SK-N-SH (cell line): ENCODE measurements around the gene CREBRF. TPM values are rescaled to one million over a fixed set of nuclear protein-coding genes. Genes with fewer than 3 reads are reported as not detected.

Source experiments
- CTCF ChIA-PET: fragments of 300-600, 350-600 bp; formaldehyde crosslinking; extraction: SDS; loops from one replicate; lab custom pipeline; 2021; lab: Yijun Ruan, JAX
- POLR2A ChIA-PET: fragments of 350-600 bp; sonication (Branson Sonifier 250); formaldehyde crosslinking; extraction: SDS; loops from one replicate; lab custom pipeline; 2020; ENCODE audit warnings: antibody characterized with exemption, inconsistent platforms; lab: Yijun Ruan, JAX
- DNase-seq: peaks from one replicate; pipeline ENCODE4 v3.0.0; 2012
- H2AFZ ChIP-seq: fragments of 200-600 bp; sonication (generic); 2 replicates; pipeline ENCODE4 v1.8.1; 2016; ENCODE audit warnings: antibody characterized with exemption, mild to moderate bottlenecking, low read depth
- H3F3A ChIP-seq: fragments of 200-600 bp; sonication (generic); replicated peaks from 2 replicates; pipeline ENCODE3; 2016; ENCODE audit warnings: antibody characterized with exemption, mild to moderate bottlenecking; ENCODE audit not compliant: insufficient read depth
- H3K27ac ChIP-seq, 2 experiments: fragments of 200-500 bp in 1 of 2; fragments of 200-600 bp in 1 of 2; sonication (Bioruptor generic) in 1 of 2; sonication (generic), shearing (Covaris generic) in 1 of 2; 2 replicates each; pipeline versions ENCODE4 v1.5.1 to v1.6.1; 2014 to 2016; ENCODE audit warnings: low read depth in 2 of 2, inconsistent platforms in 1 of 2, low read length in 1 of 2, mild to moderate bottlenecking in 1 of 2, mixed read lengths in 1 of 2
- H3K27me3 ChIP-seq: fragments of 200-600 bp; sonication (generic), shearing (Covaris generic); 2 replicates; pipeline ENCODE4 v1.6.1; 2016; ENCODE audit warnings: mixed run types; ENCODE audit not compliant: insufficient read depth
- H3K36me3 ChIP-seq, 2 experiments: fragments of 200-500 bp in 1 of 2; fragments of 200-600 bp in 1 of 2; sonication (Bioruptor generic) in 1 of 2; sonication (generic) in 1 of 2; replicated peaks in 1 of 2; 2 replicates each; pipeline versions ENCODE3 to v1.5.1; 2014 to 2016; ENCODE audit warnings: low read length in 1 of 2, mild to moderate bottlenecking in 1 of 2; ENCODE audit not compliant: insufficient read depth in 2 of 2, control insufficient read depth in 1 of 2
- H3K4me1 ChIP-seq, 2 experiments: fragments of 200-500 bp in 1 of 2; fragments of 200-600 bp in 1 of 2; sonication (Bioruptor generic) in 1 of 2; sonication (generic), shearing (Covaris generic) in 1 of 2; 2 replicates each; pipeline versions ENCODE4 v1.5.1 to v1.6.1; 2014 to 2016; ENCODE audit warnings: low read depth in 1 of 2, low read length in 1 of 2, mixed run types in 1 of 2; ENCODE audit not compliant: insufficient read depth in 2 of 2, control insufficient read depth in 1 of 2
- H3K4me2 ChIP-seq: fragments of 200-600 bp; sonication (generic), shearing (Covaris generic); 2 replicates; pipeline ENCODE4 v1.6.1; 2017; ENCODE audit warnings: mixed run types
- H3K4me3 ChIP-seq, 2 experiments: fragments of 200-500 bp in 1 of 2; fragments of 200-600 bp in 1 of 2; sonication (Bioruptor generic) in 1 of 2; sonication (generic), shearing (Covaris generic) in 1 of 2; 2 replicates each; pipeline versions ENCODE4 v1.5.1 to v1.8.1; 2014 to 2016; ENCODE audit warnings: low read depth in 2 of 2, inconsistent platforms in 1 of 2, low read length in 1 of 2, mild to moderate bottlenecking in 1 of 2, mixed read lengths in 1 of 2, moderate library complexity in 1 of 2
- H3K79me2 ChIP-seq: fragments of 200-600 bp; sonication (generic); 2 replicates; pipeline ENCODE4 v1.8.1; 2017; ENCODE audit warnings: mild to moderate bottlenecking; ENCODE audit not compliant: insufficient read depth
- H3K9ac ChIP-seq: fragments of 200-600 bp; sonication (generic); 2 replicates; pipeline ENCODE4 v1.6.1; 2017; ENCODE audit warnings: mixed run types
- H3K9me2 ChIP-seq: fragments of 200-600 bp; sonication (generic); 2 replicates; pipeline ENCODE4 v1.6.1; 2017; ENCODE audit warnings: mixed run types
- H3K9me3 ChIP-seq: fragments of 200-600 bp; sonication (generic); 2 replicates; pipeline ENCODE4 v1.6.1; 2017; ENCODE audit warnings: mixed run types, mild to moderate bottlenecking, moderate library complexity
- H4K20me1 ChIP-seq: fragments of 200-600 bp; sonication (generic); 2 replicates; pipeline ENCODE4 v1.6.1; 2017; ENCODE audit warnings: mild to moderate bottlenecking, mixed run types; ENCODE audit not compliant: insufficient read depth
- CHD2 ChIP-seq: fragments of 150-350 bp; IDR thresholded peaks from 2 replicates; pipeline ENCODE4 v1.6.1; 2018; ENCODE audit warnings: low read length; ENCODE audit not compliant: partially characterized antibody
- ELF1 ChIP-seq: IDR thresholded peaks from 2 replicates; pipeline ENCODE4 v1.4.0; 2012
- EP300 ChIP-seq, 2 experiments: IDR thresholded peaks; 2 replicates each; pipeline versions ENCODE4 v1.4.0 to v1.6.1; 2012; ENCODE audit warnings: borderline replicate concordance in 1 of 2, low read depth in 1 of 2, low read length in 1 of 2
- FOSL2 ChIP-seq: IDR thresholded peaks from 2 replicates; pipeline ENCODE4 v1.4.0; 2012; ENCODE audit warnings: low read depth, mild to moderate bottlenecking, moderate library complexity, borderline replicate concordance
- FOXJ3 ChIP-seq: sonication (generic); formaldehyde crosslinking; IDR thresholded peaks from 2 replicates; pipeline ENCODE4 v1.5.1; 2020; ENCODE audit warnings: mild to moderate bottlenecking, missing genetic modification reagents
- GABPA ChIP-seq: IDR thresholded peaks from 2 replicates; pipeline ENCODE4 v1.4.0; 2012; ENCODE audit warnings: low read depth, mild to moderate bottlenecking
- JUND ChIP-seq: IDR thresholded peaks from 2 replicates; pipeline ENCODE4 v1.4.0; 2012
- MAX ChIP-seq: IDR thresholded peaks from 2 replicates; pipeline ENCODE4 v1.4.0; 2012; ENCODE audit warnings: low read depth
- MEF2A ChIP-seq: IDR thresholded peaks from 2 replicates; pipeline ENCODE4 v1.4.0; 2012; ENCODE audit warnings: low read depth, borderline replicate concordance
- MXI1 ChIP-seq: IDR thresholded peaks from 2 replicates; pipeline ENCODE4 v1.6.1; 2012; ENCODE audit warnings: mild to moderate bottlenecking, low read depth, low read length, improper control_type of control experiment
- NFIC ChIP-seq: IDR thresholded peaks from 2 replicates; pipeline ENCODE4 v1.4.0; 2012; ENCODE audit warnings: borderline replicate concordance
- NRF1 ChIP-seq: IDR thresholded peaks from 2 replicates; pipeline ENCODE4 v1.6.1; 2012; ENCODE audit warnings: low read depth, mild to moderate bottlenecking, low read length
- PBX3 ChIP-seq: IDR thresholded peaks from 2 replicates; pipeline ENCODE4; 2012
- POLR2AphosphoS5 ChIP-seq: IDR thresholded peaks from 2 replicates; pipeline ENCODE4 v1.6.1; 2012; ENCODE audit warnings: low read depth, low read length
- RAD21 ChIP-seq: IDR thresholded peaks from 2 replicates; pipeline ENCODE4 v1.6.1; 2012; ENCODE audit warnings: mild to moderate bottlenecking, low read length
- RCOR1 ChIP-seq: fragments of 150-350 bp; IDR thresholded peaks from 2 replicates; pipeline ENCODE4 v1.6.1; 2017; ENCODE audit warnings: antibody characterized with exemption, low read length
- RFX5 ChIP-seq: IDR thresholded peaks from 2 replicates; pipeline ENCODE4 v1.6.1; 2012; ENCODE audit warnings: mild to moderate bottlenecking, improper control_type of control experiment, low read length
- SIN3A ChIP-seq: IDR thresholded peaks from 2 replicates; pipeline ENCODE4 v1.6.1; 2012; ENCODE audit warnings: low read depth, mild to moderate bottlenecking, low read length, moderate library complexity, borderline replicate concordance
- TAF1 ChIP-seq: IDR thresholded peaks from 2 replicates; pipeline ENCODE4 v1.6.1; 2012; ENCODE audit warnings: low read depth, mild to moderate bottlenecking, low read length, moderate library complexity, borderline replicate concordance
- TEAD4 ChIP-seq: IDR thresholded peaks from 2 replicates; pipeline ENCODE4 v1.4.0; 2012; ENCODE audit warnings: mild to moderate bottlenecking, borderline replicate concordance; ENCODE audit not compliant: insufficient read depth
- YY1 ChIP-seq: IDR thresholded peaks from 2 replicates; pipeline ENCODE4 v1.4.0; 2012; ENCODE audit warnings: low read depth, mild to moderate bottlenecking
- whole genome bisulfite sequencing: methylation state at CpG from one replicate; pipeline ENCODE4 v1.1.6; 2017; ENCODE audit warnings: low lambda C conversion rate; 5-methylcytosine and 5-hydroxymethylcytosine counted together
- polyA plus RNA-seq, 3 experiments: library from polyadenylated mRNA; depleted of rRNA; stranded (reverse); fragments of >200 nt; gene quantifications; 2 replicates each; pipeline ENCODE4 v1.2.3, GENCODE V29; 2012
- TF ChIP-seq, protein P1 (sequence below): fragments of 150-350 bp; IDR thresholded peaks from 2 replicates; pipeline ENCODE4 v1.6.1; 2017; ENCODE audit warnings: antibody characterized with exemption, low read length, low read depth, borderline replicate concordance
- TF ChIP-seq, protein P2 (sequence below): IDR thresholded peaks from 2 replicates; pipeline ENCODE4 v1.4.0; 2012; ENCODE audit warnings: low read depth, borderline replicate concordance

Gene CREBRF
- polyA plus RNA-seq, 1 of the 3 experiments (the other 2 are of a cell fraction), result 2.4 TPM

DNA sequence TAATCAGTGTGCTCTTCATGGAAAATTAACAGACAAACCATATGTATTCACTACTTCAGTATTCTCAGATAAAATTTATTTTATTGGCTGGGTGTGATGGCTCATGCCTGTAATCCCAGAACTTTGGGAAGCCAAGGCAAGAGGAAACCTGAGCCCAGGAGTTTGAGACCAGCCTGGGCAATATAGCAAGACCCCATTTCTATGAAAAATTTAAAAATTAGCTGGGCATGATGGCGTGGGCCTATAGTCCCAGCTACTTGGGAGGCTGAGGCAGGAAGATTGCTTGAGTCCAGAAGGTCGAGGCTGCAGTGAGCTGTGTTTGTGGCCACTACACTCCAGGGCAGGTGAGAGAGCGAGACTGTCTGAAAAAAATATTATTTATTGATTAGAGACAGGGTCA is 23.4 kb upstream of the CREBRF start:
- peaks cover 60% of the 10 kb centered on the region for H3K79me2 ChIP-seq
- no peak overlapping the region for H3K27ac ChIP-seq
- TF ChIP-seq MXI1 (no peak), SIN3A (no peak), ELF1 (no peak), CHD2 (no peak), GABPA (no peak), FOXJ3 (CRISPR knock-in tag) (no peak), MAX (no peak), NFIC (no peak), YY1 (no peak), NRF1 (no peak), RCOR1 (no peak), PBX3 (no peak), MEF2A (no peak), POLR2AphosphoS5 (no peak), TEAD4 (no peak), JUND (no peak), FOSL2 (no peak), TAF1 (no peak)
- TF ChIP-seq, protein P1, sequence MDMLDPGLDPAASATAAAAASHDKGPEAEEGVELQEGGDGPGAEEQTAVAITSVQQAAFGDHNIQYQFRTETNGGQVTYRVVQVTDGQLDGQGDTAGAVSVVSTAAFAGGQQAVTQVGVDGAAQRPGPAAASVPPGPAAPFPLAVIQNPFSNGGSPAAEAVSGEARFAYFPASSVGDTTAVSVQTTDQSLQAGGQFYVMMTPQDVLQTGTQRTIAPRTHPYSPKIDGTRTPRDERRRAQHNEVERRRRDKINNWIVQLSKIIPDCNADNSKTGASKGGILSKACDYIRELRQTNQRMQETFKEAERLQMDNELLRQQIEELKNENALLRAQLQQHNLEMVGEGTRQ, result no peak
- DNase-seq, result no peak
- peaks cover 0 to 23% of the 10 kb centered on the region in 2 experiments; a peak in 2 of 4 replicates for H3K4me1 ChIP-seq
- no peak overlapping the region for H3K4me2 ChIP-seq
- H3K4me3 ChIP-seq, result no peak overlapping the region
- ChIA-PET CTCF (interaction anchor here (0.6 to 1.2 kb wide), 2 partner anchors 299 to 535 kb away, joined by 3 read pairs; no protein-coding TSS in a partner anchor), POLR2A (no interaction called here)
- 97% methylated on average over 3 of the region's 3 CpGs for WGBS
- no peaks in the 10 kb centered on the region for H3K9me3 ChIP-seq
- no peak overlapping the region for H3K9ac ChIP-seq
- H2AFZ ChIP-seq, result no peak overlapping the region
- H3K27me3 ChIP-seq, result no peaks in the 10 kb centered on the region
- no peaks in the 10 kb centered on the region for H3K9me2 ChIP-seq
- peaks cover 3 to 8% of the 10 kb centered on the region in 2 experiments for H3K36me3 ChIP-seq
- H3F3A ChIP-seq, result peaks cover 22% of the 10 kb centered on the region
- peaks cover 25% of the 10 kb centered on the region for H4K20me1 ChIP-seq

- Histone ChIP-seq H3K27ac (no peak overlapping the region), H3K4me1 (peaks cover 0 to 11% of the 10 kb centered on the region in 2 experiments; a peak in 1 of 4 replicates), H3K4me2 (no peak overlapping the region), H3K27me3 (no peaks in the 10 kb centered on the region), H3F3A (peaks cover 15% of the 10 kb centered on the region), H3K4me3 (no peak overlapping the region), H3K9ac (no peak overlapping the region), H3K9me2 (no peaks in the 10 kb centered on the region), H3K9me3 (no peaks in the 10 kb centered on the region), H3K36me3 (peaks cover 3 to 4% of the 10 kb centered on the region in 2 experiments), H3K79me2 (peaks cover 48% of the 10 kb centered on the region), H4K20me1 (peaks cover 14% of the 10 kb centered on the region), H2AFZ (no peak overlapping the region)
- no peak for TF ChIP-seq RAD21
- no peak for TF ChIP-seq RFX5
- no peak for TF ChIP-seq MAX
- TF ChIP-seq, protein P2, sequence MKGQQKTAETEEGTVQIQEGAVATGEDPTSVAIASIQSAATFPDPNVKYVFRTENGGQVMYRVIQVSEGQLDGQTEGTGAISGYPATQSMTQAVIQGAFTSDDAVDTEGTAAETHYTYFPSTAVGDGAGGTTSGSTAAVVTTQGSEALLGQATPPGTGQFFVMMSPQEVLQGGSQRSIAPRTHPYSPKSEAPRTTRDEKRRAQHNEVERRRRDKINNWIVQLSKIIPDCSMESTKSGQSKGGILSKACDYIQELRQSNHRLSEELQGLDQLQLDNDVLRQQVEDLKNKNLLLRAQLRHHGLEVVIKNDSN, result no peak
- no peak for TF ChIP-seq EP300 (IDR thresholded peaks at IDR 0.05; ENCODE audit: borderline replicate concordance in 1 of 2, low read depth in 1 of 2, low read length in 1 of 2)
- ChIA-PET CTCF (interaction anchor here (1.2 kb wide), 1 partner anchor 297 kb away, joined by 3 read pairs; no protein-coding TSS in a partner anchor), POLR2A (no interaction called here)
- DNase-seq, result no peak
- 98% methylated on average over 6 of the region's 6 CpGs for WGBS
Measured at GRCh38 chr5:173033923-173034322, 22.2 kb upstream of the CREBRF start.
